ENCODE measurements around the gene PTEN. TPM values are rescaled to one million over a fixed set of nuclear protein-coding genes. Genes with fewer than 3 reads are reported as not detected.

PTEN gene
- total RNA-seq, 1 experiment from 2014 or later: 66.0 TPM

DNA sequence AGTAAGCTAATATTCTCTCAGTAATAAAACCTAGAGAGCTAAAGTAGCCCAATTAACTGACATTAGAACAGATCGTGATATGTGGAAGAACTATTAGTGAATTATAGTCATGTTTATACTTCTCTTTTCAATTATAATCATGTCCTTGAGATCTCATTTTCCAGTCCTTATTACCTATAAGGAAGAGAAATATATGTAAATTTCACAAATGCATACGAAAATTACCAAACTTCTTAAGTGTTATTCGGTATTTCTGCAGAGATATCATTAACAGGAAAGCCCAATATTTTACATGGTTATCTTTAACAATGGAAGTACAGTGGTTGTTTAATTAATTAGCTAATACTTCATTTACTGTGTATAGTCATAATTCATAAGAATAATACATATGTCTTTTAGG lies 110.7 kb downstream of the PTEN start:
- ChIA-PET POLR2A (ENCODE audit: low non-redundant PET) (no interaction called here), CTCF (no interaction called here)
- Histone ChIP-seq H3K27ac (ENCODE audit: low read depth, low read length, poor library complexity, severe bottlenecking) (no peak overlapping the region), H3K36me3 (ENCODE audit: insufficient read depth, low read length, poor library complexity, severe bottlenecking) (no peaks in the 10 kb centered on the region), H3K4me1 (ENCODE audit: insufficient read depth, low read length, poor library complexity, severe bottlenecking) (no peaks in the 10 kb centered on the region), H3K9me3 (ENCODE audit: low read depth, low read length, poor library complexity, severe bottlenecking) (no peaks in the 10 kb centered on the region), H3K27me3 (replicated peaks; ENCODE audit: insufficient read depth, low read depth, low read length, poor library complexity) (no peaks in the 10 kb centered on the region), H3K4me3 (ENCODE audit: low read depth, low read length, poor library complexity, severe bottlenecking) (no peak overlapping the region)
- TF ChIP-seq EZH2 (IDR thresholded peaks at IDR 0.05; ENCODE audit: borderline replicate concordance, low read depth, low read length, poor library complexity, severe bottlenecking): no peak
- TF ChIP-seq, protein P1, sequence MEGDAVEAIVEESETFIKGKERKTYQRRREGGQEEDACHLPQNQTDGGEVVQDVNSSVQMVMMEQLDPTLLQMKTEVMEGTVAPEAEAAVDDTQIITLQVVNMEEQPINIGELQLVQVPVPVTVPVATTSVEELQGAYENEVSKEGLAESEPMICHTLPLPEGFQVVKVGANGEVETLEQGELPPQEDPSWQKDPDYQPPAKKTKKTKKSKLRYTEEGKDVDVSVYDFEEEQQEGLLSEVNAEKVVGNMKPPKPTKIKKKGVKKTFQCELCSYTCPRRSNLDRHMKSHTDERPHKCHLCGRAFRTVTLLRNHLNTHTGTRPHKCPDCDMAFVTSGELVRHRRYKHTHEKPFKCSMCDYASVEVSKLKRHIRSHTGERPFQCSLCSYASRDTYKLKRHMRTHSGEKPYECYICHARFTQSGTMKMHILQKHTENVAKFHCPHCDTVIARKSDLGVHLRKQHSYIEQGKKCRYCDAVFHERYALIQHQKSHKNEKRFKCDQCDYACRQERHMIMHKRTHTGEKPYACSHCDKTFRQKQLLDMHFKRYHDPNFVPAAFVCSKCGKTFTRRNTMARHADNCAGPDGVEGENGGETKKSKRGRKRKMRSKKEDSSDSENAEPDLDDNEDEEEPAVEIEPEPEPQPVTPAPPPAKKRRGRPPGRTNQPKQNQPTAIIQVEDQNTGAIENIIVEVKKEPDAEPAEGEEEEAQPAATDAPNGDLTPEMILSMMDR (conservative IDR thresholded peaks at IDR 0.05; ENCODE audit: low read depth, low read length): no peak
- BruUV-seq (replicated peaks): no TSS peak
- intact Hi-C loops (cut with micrococcal nuclease; ENCODE audit: unreplicated experiment): loop anchor here (10.0 kb wide), 1 partner anchor 109 kb away; the partner anchor contains the start of genes KLLN and PTEN
- no peak for DNase-seq (ENCODE audit: low spot score)

DNA sequence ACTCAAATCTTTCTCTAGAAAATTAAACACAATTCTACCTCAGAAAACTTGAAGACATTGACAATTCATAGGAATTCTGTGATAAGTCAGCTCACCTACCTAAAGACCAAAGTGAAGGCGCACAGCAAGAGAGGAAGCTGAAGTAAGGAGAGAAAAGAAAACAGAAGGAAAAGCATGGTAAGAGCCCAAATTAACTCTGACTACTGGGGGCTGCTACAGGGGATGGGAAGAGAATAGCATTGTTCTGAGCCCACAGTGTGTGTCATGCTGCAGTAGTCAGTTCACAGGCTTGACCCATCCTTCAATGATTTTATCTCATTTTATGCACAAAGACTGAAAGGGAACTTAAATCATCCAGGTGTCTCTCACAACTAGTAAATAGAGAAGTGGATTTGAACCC lies 111.3 kb downstream of the PTEN start:
- H3K36me3 ChIP-seq (ENCODE audit: insufficient read depth, low read length, poor library complexity, severe bottlenecking): no peaks in the 10 kb centered on the region
- BruUV-seq (replicated peaks): no TSS peak
- H3K4me3 ChIP-seq (ENCODE audit: low read depth, low read length, poor library complexity, severe bottlenecking): no peak overlapping the region
- H3K9me3 ChIP-seq (ENCODE audit: low read depth, low read length, poor library complexity, severe bottlenecking): no peaks in the 10 kb centered on the region
- H3K27me3 ChIP-seq (replicated peaks; ENCODE audit: insufficient read depth, low read depth, low read length, poor library complexity): no peaks in the 10 kb centered on the region
- DNase-seq (ENCODE audit: low spot score): no peak
- no peak overlapping the region for H3K27ac ChIP-seq (ENCODE audit: low read depth, low read length, poor library complexity, severe bottlenecking)
- H3K4me1 ChIP-seq (ENCODE audit: insufficient read depth, low read length, poor library complexity, severe bottlenecking): no peaks in the 10 kb centered on the region
- intact Hi-C loops (cut with micrococcal nuclease; ENCODE audit: unreplicated experiment): loop anchor here (10.0 kb wide), 1 partner anchor 110 kb away; the partner anchor contains the start of genes KLLN and PTEN
- CTCF ChIA-PET: no interaction called here
- no peak for TF ChIP-seq EZH2 (IDR thresholded peaks at IDR 0.05; ENCODE audit: borderline replicate concordance, low read depth, low read length, poor library complexity, severe bottlenecking)
- TF ChIP-seq, protein P1 (conservative IDR thresholded peaks at IDR 0.05; ENCODE audit: low read depth, low read length): no peak
- POLR2A ChIA-PET (ENCODE audit: low non-redundant PET): no interaction called here

DNA sequence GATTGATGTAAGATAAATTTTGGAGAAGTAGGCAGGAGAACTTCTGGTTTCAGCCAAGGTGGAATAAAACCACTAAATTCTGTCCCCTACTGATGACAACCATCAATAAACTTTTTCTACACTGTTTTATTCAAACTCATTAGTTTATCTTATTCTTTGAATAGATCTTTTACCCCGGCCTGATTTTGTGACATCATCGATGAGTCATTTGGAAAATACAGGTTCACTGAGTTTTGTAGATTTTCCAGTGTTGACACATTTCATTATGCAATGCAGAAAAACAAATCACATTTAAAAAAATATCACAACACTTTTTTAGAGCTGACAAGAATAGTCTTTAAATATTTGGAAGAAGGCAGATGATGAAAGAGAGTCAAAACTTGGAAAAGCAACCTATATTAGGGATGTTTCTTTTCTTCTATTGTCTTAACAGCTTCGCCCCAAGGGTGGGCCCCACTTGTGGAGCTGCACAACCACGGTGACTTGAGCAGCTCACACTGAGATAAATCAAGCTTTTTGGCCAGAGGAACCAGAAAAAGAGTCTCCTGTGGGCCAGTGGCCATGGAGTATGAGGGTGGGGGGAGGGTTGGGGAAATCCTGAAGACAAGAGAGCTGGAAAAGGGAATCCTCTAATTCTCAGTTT lies 112.8 kb downstream of the PTEN start:
- H3K9me3 ChIP-seq (ENCODE audit: low read depth, low read length, poor library complexity, severe bottlenecking): no peaks in the 10 kb centered on the region
- ChIA-PET POLR2A (ENCODE audit: low non-redundant PET) (interaction anchor here (0.6 kb wide), 1 partner anchor 979 kb away, joined by 3 read pairs; no protein-coding TSS in a partner anchor), CTCF (no interaction called here)
- no peaks in the 10 kb centered on the region for H3K36me3 ChIP-seq (ENCODE audit: insufficient read depth, low read length, poor library complexity, severe bottlenecking)
- intact Hi-C loops (cut with micrococcal nuclease; ENCODE audit: unreplicated experiment): loop anchor here (10.0 kb wide), 1 partner anchor 111 kb away; the partner anchor contains the start of genes KLLN and PTEN
- H3K4me3 ChIP-seq (ENCODE audit: low read depth, low read length, poor library complexity, severe bottlenecking): no peak overlapping the region
- no peak overlapping the region for H3K27ac ChIP-seq (ENCODE audit: low read depth, low read length, poor library complexity, severe bottlenecking)
- no TSS peak for BruUV-seq (replicated peaks)
- no peak for DNase-seq (ENCODE audit: low spot score)
- no peaks in the 10 kb centered on the region for H3K4me1 ChIP-seq (ENCODE audit: insufficient read depth, low read length, poor library complexity, severe bottlenecking)
- no peak for TF ChIP-seq EZH2 (IDR thresholded peaks at IDR 0.05; ENCODE audit: borderline replicate concordance, low read depth, low read length, poor library complexity, severe bottlenecking)
- TF ChIP-seq, protein P1 (conservative IDR thresholded peaks at IDR 0.05; ENCODE audit: low read depth, low read length): no peak
- H3K27me3 ChIP-seq (replicated peaks; ENCODE audit: insufficient read depth, low read depth, low read length, poor library complexity): no peaks in the 10 kb centered on the region

Data from A673 (cell line).